ENCODE measurements around the gene SIN3B. TPM values are rescaled to one million over a fixed set of nuclear protein-coding genes. Genes with fewer than 3 reads are reported as not detected.

The SIN3B gene
- polyA plus RNA-seq, 1 donor from 2014 or later = 11.8 TPM

DNA sequence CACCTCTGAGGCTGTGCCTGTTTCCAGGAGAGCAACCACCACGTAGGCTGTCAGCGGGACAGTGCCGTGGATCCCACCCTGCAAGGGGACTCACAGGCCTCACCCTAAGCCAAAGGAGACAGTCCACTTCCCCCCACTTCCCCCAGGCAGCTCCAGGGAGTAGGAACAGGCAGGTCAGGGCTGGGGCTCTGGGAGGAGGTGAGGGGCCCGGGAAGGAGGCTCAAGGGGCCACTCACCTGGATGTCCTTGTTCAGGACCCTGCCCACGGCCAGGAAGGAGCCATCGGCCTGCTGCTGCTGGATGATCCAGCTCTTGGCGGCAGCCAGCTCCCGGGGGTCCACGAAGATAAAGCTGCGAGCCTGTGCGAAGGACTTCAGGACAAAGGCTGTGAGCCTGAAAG, 85.2 kb downstream of the SIN3B start:
- H3K36me3 Mint-ChIP-seq = no peaks in the 10 kb centered on the region
- no peaks in the 10 kb centered on the region for H3K4me1 Mint-ChIP-seq
- H3K9me3 Mint-ChIP-seq = peaks cover 6 to 28% (median 20%) of the 10 kb centered on the region in 3 donors
- no peak overlapping the region for H3K4me3 Mint-ChIP-seq
- peaks cover 2% of the 10 kb centered on the region for H3K27me3 Mint-ChIP-seq
- H3K27ac Mint-ChIP-seq = no peak overlapping the region

DNA sequence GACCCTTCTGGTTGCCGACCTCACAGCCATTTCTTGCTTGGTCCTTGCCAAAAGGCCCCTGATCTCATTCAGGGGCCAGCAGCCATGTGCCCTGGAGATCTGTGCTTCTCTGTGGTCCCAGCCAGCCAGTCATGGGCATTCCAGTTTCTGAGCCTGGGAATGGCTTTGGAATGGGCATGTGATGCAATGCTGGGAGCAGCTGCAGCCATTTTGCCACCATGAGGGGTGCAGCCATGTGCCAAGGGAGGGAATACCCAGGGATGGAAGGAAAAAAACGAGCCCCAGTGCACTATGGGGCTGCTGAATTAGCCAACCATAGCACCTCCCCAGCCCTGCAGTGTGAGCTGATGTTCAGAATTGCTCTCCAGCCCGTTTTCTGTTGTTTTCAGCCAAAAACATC, 85.9 kb downstream of the SIN3B start:
- peaks cover 6 to 28% (median 20%) of the 10 kb centered on the region in 3 donors for H3K9me3 Mint-ChIP-seq
- H3K36me3 Mint-ChIP-seq = no peaks in the 10 kb centered on the region
- H3K4me3 Mint-ChIP-seq = no peak overlapping the region
- H3K27ac Mint-ChIP-seq = no peak overlapping the region
- H3K4me1 Mint-ChIP-seq = no peaks in the 10 kb centered on the region
- peaks cover 2% of the 10 kb centered on the region for H3K27me3 Mint-ChIP-seq

DNA sequence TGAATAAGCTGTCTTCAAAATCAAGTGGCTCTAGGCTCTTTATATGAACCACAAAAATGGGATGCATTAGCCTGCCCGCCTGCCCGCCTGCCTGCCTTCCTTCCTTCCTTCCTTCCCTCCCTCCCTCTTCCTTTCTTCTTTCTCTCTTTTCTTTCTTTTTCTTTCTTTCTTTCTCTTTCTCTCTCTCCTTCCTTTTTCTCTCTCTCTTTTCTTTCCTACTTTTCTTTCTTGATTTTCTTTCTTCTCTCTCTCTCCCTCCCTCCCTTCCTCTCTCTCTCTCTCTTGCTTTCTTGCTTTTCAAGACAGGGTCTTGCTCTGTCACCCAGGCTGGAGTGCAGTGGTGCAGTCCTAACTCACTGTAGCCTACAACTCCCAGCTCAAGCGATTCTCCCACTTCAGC, 86.5 kb downstream of the SIN3B start:
- Mint-ChIP-seq H3K4me3 (no peak overlapping the region), H3K9me3 (peaks cover 6 to 28% (median 20%) of the 10 kb centered on the region in 3 donors), H3K27me3 (peaks cover 2% of the 10 kb centered on the region), H3K4me1 (no peaks in the 10 kb centered on the region), H3K36me3 (no peaks in the 10 kb centered on the region), H3K27ac (no peak overlapping the region)

DNA sequence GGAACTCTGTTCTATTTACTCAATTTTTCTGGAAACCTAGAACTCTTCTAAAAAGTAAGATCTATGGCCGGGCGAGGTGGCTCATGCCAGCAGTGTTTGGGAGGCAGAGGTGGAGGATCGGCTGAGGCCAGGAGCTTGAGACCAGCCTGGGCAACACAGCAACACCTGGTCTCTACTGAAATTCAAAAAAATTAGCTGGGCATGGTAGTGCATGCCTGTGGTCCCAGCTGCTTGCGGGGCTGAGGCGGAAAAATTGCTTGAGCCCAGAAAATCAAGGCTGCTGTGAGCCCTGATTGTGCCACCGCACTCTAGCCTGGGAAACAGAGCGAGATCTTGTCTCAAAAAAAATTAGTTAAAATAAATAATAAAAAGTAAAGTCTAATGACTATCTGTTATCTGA, 88.2 kb downstream of the SIN3B start:
- no peaks in the 10 kb centered on the region for H3K4me1 Mint-ChIP-seq
- H3K36me3 Mint-ChIP-seq = no peaks in the 10 kb centered on the region
- H3K27me3 Mint-ChIP-seq = peaks cover 2% of the 10 kb centered on the region
- H3K9me3 Mint-ChIP-seq = peaks cover 2 to 24% (median 15%) of the 10 kb centered on the region in 3 donors
- no peak overlapping the region for H3K27ac Mint-ChIP-seq
- peak overlapping the region in 1 of 4 donors; percentile 4 for H3K4me3 Mint-ChIP-seq

DNA sequence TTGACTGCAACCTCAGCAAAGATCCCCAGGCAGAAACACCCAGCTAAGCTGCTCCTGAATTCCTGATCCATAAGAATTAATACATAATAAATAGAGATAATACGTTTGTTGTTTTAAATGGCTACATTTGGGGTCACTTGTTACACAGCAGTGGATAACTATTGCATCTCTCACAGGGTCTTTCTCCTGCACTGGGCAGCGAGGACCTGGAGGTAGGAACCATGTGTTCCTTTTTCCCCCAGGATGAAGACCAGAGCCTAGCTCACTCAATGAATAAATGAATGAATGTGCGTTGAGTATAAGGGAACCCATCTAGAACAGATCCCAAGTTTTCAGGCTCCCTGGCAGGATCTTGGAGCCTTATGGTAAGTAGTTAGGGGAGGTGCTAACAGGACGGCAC, 90.3 kb downstream of the SIN3B start:
- no peak overlapping the region for H3K4me3 Mint-ChIP-seq
- H3K4me1 Mint-ChIP-seq = no peaks in the 10 kb centered on the region
- H3K9me3 Mint-ChIP-seq = peaks cover 0 to 13% (median 2%) of the 10 kb centered on the region in 3 donors
- no peak overlapping the region for H3K27ac Mint-ChIP-seq
- no peaks in the 10 kb centered on the region for H3K36me3 Mint-ChIP-seq
- H3K27me3 Mint-ChIP-seq = peaks cover 2% of the 10 kb centered on the region

DNA sequence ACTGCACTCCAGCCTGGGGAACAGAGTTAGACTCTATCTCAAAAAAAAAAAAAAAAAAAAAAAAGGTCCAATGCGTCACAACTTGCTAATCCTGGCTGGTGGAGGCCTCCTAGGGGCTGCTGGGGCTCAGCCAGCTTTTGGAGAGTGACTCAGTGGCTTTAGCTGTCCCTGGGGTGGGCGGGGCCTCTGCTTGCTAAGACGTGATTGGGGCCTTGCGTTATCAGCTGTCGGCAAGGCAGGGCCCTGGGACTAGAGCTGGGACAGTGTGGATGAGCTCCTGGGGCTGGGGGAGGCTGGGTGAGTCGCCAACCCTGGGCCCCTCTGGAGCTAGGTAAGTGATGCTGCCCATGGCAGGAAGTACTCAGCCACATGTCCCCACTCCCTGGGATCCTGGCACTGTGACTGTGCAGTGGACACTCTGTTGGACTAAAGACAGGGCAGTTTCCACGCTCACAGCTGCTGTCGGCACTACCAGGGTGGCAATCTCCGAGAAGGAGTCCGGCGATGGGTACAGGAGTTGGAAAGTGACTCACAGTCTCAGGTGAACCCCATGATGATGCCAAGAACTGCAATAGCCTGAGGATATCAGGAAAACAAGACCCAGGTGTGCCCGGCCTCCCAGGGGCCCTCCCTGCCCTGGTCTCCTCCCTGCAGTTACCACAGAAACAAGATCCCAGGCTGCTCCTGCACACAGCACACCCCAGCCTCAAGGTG, 91.8 kb downstream of the SIN3B start:
- H3K4me1 Mint-ChIP-seq = no peaks in the 10 kb centered on the region

DNA sequence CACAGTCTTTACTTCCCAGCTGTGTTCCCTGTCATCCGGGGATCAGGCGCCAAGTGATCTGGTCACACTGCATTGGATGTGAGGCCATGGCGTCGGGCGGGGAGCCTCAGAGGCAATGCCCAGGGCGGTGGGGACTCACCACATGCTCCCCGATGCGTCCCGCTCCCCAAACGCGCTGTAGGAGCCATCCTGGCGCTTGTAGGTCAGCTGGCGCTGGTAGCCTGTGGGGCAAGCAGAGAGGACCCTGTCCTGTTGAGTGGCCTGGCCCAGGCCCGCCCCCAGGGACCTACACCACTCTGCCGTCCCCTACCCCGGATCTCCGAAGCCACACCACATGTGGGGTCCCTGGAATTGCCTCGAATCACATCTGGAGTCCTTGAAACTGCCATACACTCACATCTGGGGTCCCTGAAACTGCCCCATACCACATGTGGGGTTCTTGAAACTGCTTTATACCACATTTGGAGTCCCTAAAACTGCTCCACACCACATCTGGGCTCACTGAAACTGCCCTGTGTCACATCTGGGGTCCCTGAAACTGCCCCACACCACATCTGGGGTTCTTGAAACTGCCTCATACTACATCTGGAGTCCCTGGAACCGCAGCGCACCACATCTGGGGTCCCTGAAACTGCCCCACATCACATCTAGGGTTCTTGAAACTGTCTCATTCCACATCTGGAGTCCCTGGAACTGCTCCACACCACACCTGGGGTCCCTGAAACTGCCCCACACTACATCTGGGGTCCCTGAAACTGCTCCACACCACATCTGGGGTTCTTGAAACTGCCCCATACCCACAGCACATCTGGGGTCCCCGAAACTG, 92.8 kb downstream of the SIN3B start:
- H3K36me3 Mint-ChIP-seq = peaks cover 4% of the 10 kb centered on the region
- H3K27ac Mint-ChIP-seq = peak overlapping the region in 1 of 3 donors; percentile 23
- peaks cover 3 to 14% (median 5%) of the 10 kb centered on the region in 3 donors for H3K9me3 Mint-ChIP-seq
- H3K4me3 Mint-ChIP-seq = no peak overlapping the region
- no peaks in the 10 kb centered on the region for H3K4me1 Mint-ChIP-seq
- H3K27me3 Mint-ChIP-seq = peaks cover 3% of the 10 kb centered on the region

More for the DNA sequence above, 91.8 kb downstream of the SIN3B start:
- H3K9me3 Mint-ChIP-seq = peaks cover 0 to 10% (median 4%) of the 10 kb centered on the region in 3 donors
- H3K27ac Mint-ChIP-seq = no peak overlapping the region
- H3K27me3 Mint-ChIP-seq = peaks cover 2% of the 10 kb centered on the region
- H3K36me3 Mint-ChIP-seq = peaks cover 4% of the 10 kb centered on the region
- no peak overlapping the region for H3K4me3 Mint-ChIP-seq

DNA sequence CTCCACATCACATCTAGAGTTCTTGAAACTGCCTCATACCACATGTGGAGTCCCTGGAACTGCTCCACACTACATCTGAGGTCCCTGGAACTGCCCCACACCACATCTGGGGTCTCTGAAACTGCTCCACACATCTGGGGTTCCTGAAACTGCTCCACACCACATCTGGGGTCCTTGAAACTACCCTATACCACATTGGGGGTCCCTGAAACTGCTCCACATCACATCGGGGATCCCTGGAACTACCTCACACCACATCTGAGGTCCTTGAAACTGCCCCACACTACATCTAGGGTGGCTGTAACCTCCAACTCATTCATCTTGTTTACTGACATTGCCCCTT, 93.4 kb downstream of the SIN3B start:
- Mint-ChIP-seq H3K27me3 (peaks cover 5% of the 10 kb centered on the region), H3K4me3 (no peak overlapping the region), H3K4me1 (no peaks in the 10 kb centered on the region), H3K9me3 (peaks cover 3 to 14% (median 5%) of the 10 kb centered on the region in 3 donors), H3K27ac (no peak overlapping the region), H3K36me3 (peaks cover 4% of the 10 kb centered on the region)

DNA sequence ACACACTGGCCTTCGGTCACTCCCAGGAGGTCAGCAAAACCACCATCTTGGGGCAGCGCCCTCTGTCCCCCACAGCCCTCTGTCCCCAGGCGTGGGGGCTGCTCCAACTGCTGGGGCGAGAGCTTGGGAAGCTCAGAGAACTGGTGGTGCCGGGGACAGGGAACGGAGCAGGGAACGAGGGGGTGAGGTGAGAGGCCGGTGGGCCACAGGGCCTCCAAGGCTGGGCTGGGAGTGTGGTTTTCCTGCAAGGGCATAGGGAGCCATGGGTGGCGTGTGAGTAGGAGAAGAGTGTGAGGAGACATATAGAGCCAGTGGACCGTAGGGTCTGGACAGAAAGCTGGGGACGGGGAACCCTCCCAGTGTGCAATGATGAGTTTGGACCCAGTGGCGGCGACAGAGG, 93.8 kb downstream of the SIN3B start:
- Mint-ChIP-seq H3K9me3 (peaks cover 3 to 14% (median 5%) of the 10 kb centered on the region in 3 donors), H3K27me3 (peaks cover 6% of the 10 kb centered on the region), H3K27ac (no peak overlapping the region), H3K4me1 (no peaks in the 10 kb centered on the region), H3K4me3 (no peak overlapping the region), H3K36me3 (peaks cover 4% of the 10 kb centered on the region)

DNA sequence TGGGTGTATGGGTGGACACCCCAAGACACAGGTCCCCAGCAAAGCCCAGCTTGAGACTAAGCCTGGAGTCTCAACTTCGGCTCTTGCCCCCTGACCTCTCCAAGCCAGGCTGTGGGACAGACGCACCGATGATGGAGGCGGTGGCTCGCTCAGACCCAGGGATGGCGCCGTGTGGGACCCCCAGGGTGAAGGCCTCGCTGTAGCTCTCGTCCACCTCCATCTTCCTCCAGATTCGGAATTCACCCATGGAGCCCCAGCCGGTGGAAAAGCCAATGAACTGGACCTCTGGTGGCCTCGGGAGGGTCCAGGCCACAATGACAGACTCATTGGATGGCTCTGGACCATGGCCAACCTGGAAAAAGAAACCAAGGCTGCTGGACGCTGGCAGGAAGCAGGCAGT, 98.7 kb downstream of the SIN3B start:
- H3K36me3 Mint-ChIP-seq = peaks cover 6% of the 10 kb centered on the region
- peaks cover 0 to 2% (median 0%) of the 10 kb centered on the region in 3 donors for H3K4me1 Mint-ChIP-seq
- H3K4me3 Mint-ChIP-seq = no peak overlapping the region
- peaks cover 3 to 22% (median 9%) of the 10 kb centered on the region in 3 donors for H3K9me3 Mint-ChIP-seq
- H3K27me3 Mint-ChIP-seq = peaks cover 9% of the 10 kb centered on the region
- no peak overlapping the region for H3K27ac Mint-ChIP-seq

DNA sequence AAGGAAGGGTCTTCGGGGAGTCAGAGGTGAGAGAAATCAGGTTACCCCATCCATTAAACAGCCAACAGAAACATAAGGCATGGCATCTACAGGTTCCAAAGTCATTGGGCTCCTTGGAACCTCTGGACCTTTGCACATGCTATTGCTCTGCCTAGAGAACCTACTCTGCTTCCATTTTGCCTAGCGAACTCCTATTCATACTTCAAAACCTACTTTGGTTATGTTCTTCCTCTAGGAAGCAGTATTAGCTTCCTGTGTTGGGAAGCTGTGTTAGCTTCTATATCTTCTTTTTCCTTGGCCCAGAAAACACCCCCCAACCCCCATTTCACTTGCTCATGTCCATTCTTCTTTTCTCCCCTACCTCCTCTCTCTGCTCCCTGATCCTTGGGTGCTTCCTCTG, 99.2 kb downstream of the SIN3B start:
- no peak overlapping the region for H3K27ac Mint-ChIP-seq
- H3K4me1 Mint-ChIP-seq = peaks cover 0 to 2% (median 0%) of the 10 kb centered on the region in 3 donors
- peak overlapping the region in 1 of 4 donors; percentile 9 for H3K4me3 Mint-ChIP-seq
- peaks cover 6% of the 10 kb centered on the region for H3K36me3 Mint-ChIP-seq
- peaks cover 9% of the 10 kb centered on the region for H3K27me3 Mint-ChIP-seq
- peaks cover 3 to 20% (median 11%) of the 10 kb centered on the region in 3 donors for H3K9me3 Mint-ChIP-seq

DNA sequence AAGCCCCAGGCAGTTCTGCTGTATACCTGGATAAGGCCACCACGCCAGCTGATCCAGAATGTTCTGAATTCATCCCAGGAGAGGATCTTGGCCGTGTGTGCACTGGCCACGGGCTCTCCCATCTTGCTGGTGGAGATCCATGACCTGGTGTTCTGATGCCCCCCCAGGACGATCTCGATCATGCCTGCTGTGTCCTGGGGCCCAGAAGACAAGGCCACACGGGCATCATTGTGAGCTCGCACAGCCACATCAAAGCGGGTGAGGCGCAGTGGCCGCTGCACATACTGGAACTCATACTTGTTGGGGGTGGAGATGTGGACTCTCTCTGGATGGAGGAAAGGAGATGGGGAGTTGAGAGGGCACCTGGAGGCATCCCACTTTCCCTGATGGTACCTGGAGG, 99.7 kb downstream of the SIN3B start:
- H3K27me3 Mint-ChIP-seq = peaks cover 9% of the 10 kb centered on the region
- peaks cover 3 to 20% (median 17%) of the 10 kb centered on the region in 3 donors for H3K9me3 Mint-ChIP-seq
- H3K36me3 Mint-ChIP-seq = peaks cover 6% of the 10 kb centered on the region
- H3K4me3 Mint-ChIP-seq = peak overlapping the region in 1 of 4 donors; percentile 31
- peaks cover 0 to 2% (median 0%) of the 10 kb centered on the region in 3 donors for H3K4me1 Mint-ChIP-seq
- no peak overlapping the region for H3K27ac Mint-ChIP-seq

Other genes starting within 250 kb of the SIN3B start
- gene MED26, start 201.2 kb upstream of the SIN3B start, polyA plus RNA-seq = 5.3 TPM
- gene SMIM7, start 169.3 kb upstream of the SIN3B start, polyA plus RNA-seq = 87.3 TPM
- gene TMEM38A, start 168.3 kb upstream of the SIN3B start, polyA plus RNA-seq = 11.0 TPM
- gene NWD1, start 109.6 kb upstream of the SIN3B start, polyA plus RNA-seq = not detected
- 0.36 TPM for gene F2RL3, start 59.6 kb downstream of the SIN3B start, polyA plus RNA-seq
- gene CPAMD8, start 197.4 kb downstream of the SIN3B start, polyA plus RNA-seq = 5.1 TPM
- gene HAUS8, start 246.1 kb downstream of the SIN3B start, polyA plus RNA-seq = 11.4 TPM
- 26.9 TPM for gene MYO9B, start 246.4 kb downstream of the SIN3B start, polyA plus RNA-seq